Astrocyte (in vitro differentiated cells and primary cell): ENCODE results near the gene TMEM273. TPM values are rescaled to one million over a fixed set of nuclear protein-coding genes. Genes with fewer than 3 reads are reported as not detected.

Source experiments
- DNase-seq: peaks from one replicate; pipeline ENCODE4 v3.0.0-alpha.2; 2010; ENCODE audit warnings: low read depth
- FAIRE-seq: peaks from 2 replicates; lab custom pipeline; 2011; peaks lifted over from hg19 to GRCh38; lab: Jason Lieb, UNC
- H2AFZ ChIP-seq: 2 replicates; pipeline ENCODE4 v1.6.0; 2012; ENCODE audit warnings: low read depth, low read length, inconsistent platforms
- H3K27ac ChIP-seq: 2 replicates; pipeline ENCODE4 v1.5.1; 2011; ENCODE audit warnings: low read depth, low read length, inconsistent platforms
- H3K27me3 ChIP-seq: 2 replicates; pipeline ENCODE4 v1.6.0; 2011; ENCODE audit warnings: low read length, inconsistent platforms; ENCODE audit not compliant: insufficient read depth
- H3K36me3 ChIP-seq: 2 replicates; pipeline ENCODE4 v1.5.1; 2011; ENCODE audit warnings: low read length, inconsistent platforms; ENCODE audit not compliant: insufficient read depth
- H3K4me1 ChIP-seq: 2 replicates; pipeline ENCODE4 v1.5.1; 2011; ENCODE audit warnings: low read length, inconsistent platforms; ENCODE audit not compliant: insufficient read depth
- H3K4me2 ChIP-seq: 2 replicates; pipeline ENCODE4 v1.6.0; 2012; ENCODE audit warnings: low read length, inconsistent platforms
- H3K4me3 ChIP-seq: 2 replicates; pipeline ENCODE4 v1.5.1; 2011; ENCODE audit warnings: low read depth, mild to moderate bottlenecking, low read length, inconsistent platforms; ENCODE audit not compliant: insufficient read depth
- H3K79me2 ChIP-seq: 2 replicates; pipeline ENCODE4 v1.6.0; 2012; ENCODE audit warnings: mild to moderate bottlenecking, low read length, inconsistent platforms; ENCODE audit not compliant: insufficient read depth
- H3K9ac ChIP-seq: 2 replicates; pipeline ENCODE4 v1.6.0; 2012; ENCODE audit warnings: mild to moderate bottlenecking, low read length, inconsistent platforms
- H3K9me3 ChIP-seq: 2 replicates; pipeline ENCODE4 v1.5.1; 2012; ENCODE audit warnings: low read depth, mild to moderate bottlenecking, low read length, inconsistent platforms; ENCODE audit not compliant: insufficient read depth
- H4K20me1 ChIP-seq: 2 replicates; pipeline ENCODE4 v1.6.0; 2012; ENCODE audit warnings: low read length, inconsistent platforms; ENCODE audit not compliant: insufficient read depth
- H3K27ac Mint-ChIP-seq: one replicate; pipeline ENCODE4 v1.8.0; 2021; ENCODE audit warnings: mild to moderate bottlenecking, mixed read lengths; ENCODE audit not compliant: unreplicated experiment
- H3K27me3 Mint-ChIP-seq: one replicate; pipeline ENCODE4 v1.8.0; 2021; ENCODE audit warnings: low read depth, mixed read lengths; ENCODE audit not compliant: unreplicated experiment
- H3K36me3 Mint-ChIP-seq: one replicate; pipeline ENCODE4 v1.8.0; 2021; ENCODE audit warnings: low read depth, mixed read lengths; ENCODE audit not compliant: unreplicated experiment
- H3K4me1 Mint-ChIP-seq: one replicate; pipeline ENCODE4 v1.8.0; 2021; ENCODE audit warnings: low read depth, mixed read lengths; ENCODE audit not compliant: unreplicated experiment
- H3K4me3 Mint-ChIP-seq: one replicate; pipeline ENCODE4 v1.8.0; 2021; ENCODE audit warnings: mild to moderate bottlenecking, moderate library complexity, mixed read lengths; ENCODE audit not compliant: unreplicated experiment
- H3K9me3 Mint-ChIP-seq: one replicate; pipeline ENCODE4 v1.8.0; 2021; ENCODE audit warnings: mild to moderate bottlenecking, mixed read lengths; ENCODE audit not compliant: unreplicated experiment
- CTCF ChIP-seq: IDR thresholded peaks from 2 replicates; pipeline ENCODE4 v1.5.1; 2011; ENCODE audit warnings: low read depth, mild to moderate bottlenecking, inconsistent platforms, low read length, moderate library complexity; ENCODE audit not compliant: insufficient read depth
- EZH2 ChIP-seq: IDR thresholded peaks from 2 replicates; pipeline ENCODE4 v1.6.1; 2012; ENCODE audit warnings: mild to moderate bottlenecking, low read length, inconsistent platforms; ENCODE audit not compliant: insufficient read depth
- total RNA-seq: library from RNA; stranded (reverse); gene quantifications from 2 replicates; pipeline ENCODE4 v1.2.1, GENCODE V29; 2021

TMEM273 gene
- total RNA-seq, 1 donor from 2014 or later, result not detected

GRCh38 chr10:49165259-49165658 is 22.9 kb downstream of the TMEM273 start:
- Histone ChIP-seq H3K27ac (no peak overlapping the region), H3K79me2 (no peaks in the 10 kb centered on the region), H3K9ac (no peak overlapping the region), H3K36me3 (no peaks in the 10 kb centered on the region), H3K4me3 (no peak overlapping the region), H2AFZ (no peak overlapping the region), H3K4me2 (no peak overlapping the region), H3K4me1 (peaks cover 15% of the 10 kb centered on the region), H3K27me3 (no peaks in the 10 kb centered on the region), H4K20me1 (no peaks in the 10 kb centered on the region), H3K9me3 (no peaks in the 10 kb centered on the region)
- TF ChIP-seq CTCF (no peak), EZH2 (no peak)
- Mint-ChIP-seq H3K9me3 (no peaks in the 10 kb centered on the region), H3K27ac (no peak overlapping the region), H3K27me3 (peaks cover 35% of the 10 kb centered on the region), H3K36me3 (no peaks in the 10 kb centered on the region), H3K4me3 (no peak overlapping the region), H3K4me1 (peaks cover 2% of the 10 kb centered on the region)
- FAIRE-seq (no peak), DNase-seq (no peak)

- DNase-seq (no peak), FAIRE-seq (no peak)
- H3K36me3 Mint-ChIP-seq, result no peaks in the 10 kb centered on the region
- Histone ChIP-seq H3K4me3 (no peak overlapping the region), H2AFZ (no peak overlapping the region), H3K9ac (no peak overlapping the region), H3K4me2 (no peak overlapping the region), H3K27ac (no peak overlapping the region), H3K4me1 (peaks cover 15% of the 10 kb centered on the region), H3K9me3 (no peaks in the 10 kb centered on the region), H3K36me3 (no peaks in the 10 kb centered on the region), H4K20me1 (no peaks in the 10 kb centered on the region), H3K79me2 (no peaks in the 10 kb centered on the region), H3K27me3 (no peaks in the 10 kb centered on the region)
- peaks cover 2% of the 10 kb centered on the region for H3K4me1 Mint-ChIP-seq
- no peak overlapping the region for H3K4me3 Mint-ChIP-seq
- H3K9me3 Mint-ChIP-seq, result no peaks in the 10 kb centered on the region
- no peak overlapping the region for H3K27ac Mint-ChIP-seq
- H3K27me3 Mint-ChIP-seq, result peaks cover 35% of the 10 kb centered on the region
- TF ChIP-seq CTCF, result peak; percentile 35
- no peak for TF ChIP-seq EZH2
These were observed 23.5 kb downstream of the TMEM273 start for GRCh38 chr10:49164559-49165188.

GRCh38 chr10:49163741-49164140 is 24.4 kb downstream of the TMEM273 start:
- H3K9ac ChIP-seq, result peak overlapping the region; percentile 8

More at GRCh38 chr10:49163741-49164140, 24.4 kb downstream of the TMEM273 start:
- H3K27me3 Mint-ChIP-seq, result peaks cover 32% of the 10 kb centered on the region
- H3K36me3 Mint-ChIP-seq, result no peaks in the 10 kb centered on the region
- H3K4me1 Mint-ChIP-seq, result peaks cover 2% of the 10 kb centered on the region
- Histone ChIP-seq H3K36me3 (no peaks in the 10 kb centered on the region), H3K27me3 (no peaks in the 10 kb centered on the region), H3K9me3 (no peaks in the 10 kb centered on the region), H3K79me2 (no peaks in the 10 kb centered on the region), H3K4me1 (peaks cover 15% of the 10 kb centered on the region), H3K27ac (peak overlapping the region; percentile 26), H4K20me1 (no peaks in the 10 kb centered on the region), H3K4me2 (peak overlapping the region; percentile 37), H3K4me3 (no peak overlapping the region), H2AFZ (no peak overlapping the region)
- no peak overlapping the region for H3K4me3 Mint-ChIP-seq
- peak; percentile 86 for DNase-seq
- no peak overlapping the region for H3K27ac Mint-ChIP-seq
- peak; percentile 83 for FAIRE-seq
- TF ChIP-seq CTCF (no peak), EZH2 (no peak)
- H3K9me3 Mint-ChIP-seq, result no peaks in the 10 kb centered on the region
